ENCODE results near the gene EFCAB13.
"Not testable (repeated sequence)": the region's sequence is repeated elsewhere in the genome, so short reads cannot be mapped to it uniquely, and the experiment has no call there.

The EFCAB13 gene

DNA sequence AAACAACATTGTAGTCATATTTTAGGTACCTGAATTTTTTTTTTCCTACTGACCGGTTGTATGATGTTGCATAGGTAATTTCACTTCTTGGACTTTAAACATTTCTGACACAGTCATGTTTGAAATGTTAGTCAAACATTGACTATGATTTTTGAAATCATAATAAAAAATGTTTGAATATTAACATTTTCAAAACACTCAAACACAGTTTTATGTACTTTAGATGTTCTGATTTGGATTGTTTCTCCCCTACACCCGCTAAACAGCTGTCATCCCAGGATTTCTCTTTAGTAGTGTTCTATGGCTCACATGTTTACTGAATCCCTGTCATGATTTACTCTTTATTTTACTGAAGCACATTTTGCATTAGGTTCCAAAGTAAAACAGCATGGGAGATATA is 104.2 kb downstream of the EFCAB13 start:
- no peak for DNase-seq

DNA sequence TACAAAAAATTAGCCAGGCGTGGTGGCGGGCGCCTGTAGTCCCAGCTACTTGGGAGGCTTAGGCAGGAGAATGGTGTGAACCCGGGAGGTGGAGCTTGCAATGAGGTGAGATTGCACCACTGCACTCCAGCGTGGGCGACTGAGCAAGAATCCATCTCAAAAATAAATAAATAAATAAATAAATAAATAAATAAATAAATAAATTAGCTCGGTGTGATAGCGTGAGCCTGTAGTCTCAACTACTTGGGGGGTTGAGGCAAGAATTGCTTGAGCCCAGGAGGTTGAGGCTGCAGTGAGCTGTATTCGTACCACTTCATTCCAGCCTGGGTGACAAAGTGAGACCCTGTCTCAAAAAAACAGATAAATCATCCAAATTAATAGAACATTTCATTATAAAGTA is 108.5 kb downstream of the EFCAB13 start:
- not testable (repeated sequence) for DNase-seq

DNA sequence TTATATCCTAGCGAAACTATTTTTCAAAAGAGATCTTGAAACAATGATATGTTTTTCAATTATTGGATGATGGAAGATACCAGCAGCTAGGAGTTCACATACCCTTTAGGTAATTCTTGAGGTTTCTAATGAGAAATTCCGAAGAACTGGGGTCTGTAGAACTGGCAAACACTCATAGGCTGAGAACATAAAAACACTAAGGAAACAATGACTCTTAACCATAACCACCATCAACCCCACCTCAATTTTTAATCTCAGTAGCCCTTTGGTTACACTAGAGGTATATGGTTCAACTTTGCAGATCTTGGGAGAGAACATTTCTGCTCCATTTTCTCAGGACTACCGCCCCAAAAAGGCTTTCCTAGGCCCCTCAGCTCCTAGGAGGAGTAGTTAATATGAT is 141.4 kb downstream of the EFCAB13 start:
- DNase-seq, result no peak

DNA sequence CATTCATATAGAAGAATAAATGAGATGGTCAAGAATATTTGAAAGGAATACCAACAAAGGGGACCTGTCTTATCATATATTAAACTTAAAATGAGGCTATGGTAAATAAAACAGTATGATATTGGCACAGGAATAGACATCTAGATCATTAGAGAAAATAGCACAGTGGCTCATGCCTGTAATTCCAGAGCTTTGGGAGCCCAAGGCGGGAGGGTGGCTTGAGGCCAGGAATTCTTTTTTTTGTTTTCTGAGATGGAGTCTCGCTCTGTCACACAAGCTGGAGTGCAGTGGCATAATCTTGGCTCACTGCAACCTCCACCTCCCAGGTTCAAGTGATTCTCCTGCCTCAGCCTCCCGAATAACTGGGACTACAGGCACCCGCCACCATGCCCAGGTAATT is 143.2 kb downstream of the EFCAB13 start:
- not testable (repeated sequence) for DNase-seq

DNA sequence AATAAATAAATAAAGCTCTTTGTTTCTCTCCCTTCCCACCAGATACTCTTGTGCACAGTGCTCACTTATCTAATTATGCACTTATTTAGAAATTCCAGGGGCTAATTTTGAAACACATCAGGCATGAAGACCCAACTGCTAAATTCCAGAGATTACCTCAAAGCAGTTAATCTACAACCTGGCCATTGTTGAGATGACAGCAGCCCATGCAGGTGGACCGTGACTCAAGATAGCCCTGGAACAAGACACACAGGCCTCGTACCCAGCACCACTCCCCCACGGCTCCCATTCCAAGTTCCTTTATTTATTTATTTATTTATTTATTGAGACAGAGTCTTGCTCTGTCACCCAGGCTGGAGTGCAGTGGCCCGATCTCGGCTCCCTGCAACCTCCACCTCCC is 147.1 kb downstream of the EFCAB13 start:
- no peak for DNase-seq

DNA sequence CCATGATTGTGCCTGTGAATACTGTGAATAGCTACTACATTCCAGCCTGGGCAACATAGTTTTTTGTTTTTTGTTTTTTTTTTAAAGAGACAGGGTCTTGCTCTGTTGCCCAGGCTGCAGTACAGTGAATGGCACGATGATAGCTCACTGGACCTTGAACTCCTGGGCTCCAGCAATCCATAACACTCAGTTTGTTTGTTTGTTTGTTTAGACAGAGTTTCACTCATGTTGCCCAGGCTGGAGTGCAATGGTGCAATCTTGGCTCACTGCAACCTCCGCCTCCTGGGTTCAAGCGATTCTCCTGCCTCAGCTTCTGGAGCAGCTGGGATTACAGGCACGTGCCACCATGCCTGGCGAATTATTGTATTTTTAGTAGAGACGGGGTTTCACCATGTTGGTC is 148.3 kb downstream of the EFCAB13 start:
- DNase-seq, result not testable (repeated sequence)
